Muscle layer of duodenum (tissue), 2 donors: Measurements from ENCODE around the gene MYO7A.

Source experiments
- H3K27ac ChIP-seq: one replicate; pipeline ENCODE4 v1.7.0; 2013; ENCODE audit warnings: mild to moderate bottlenecking, low read length
- H3K27me3 ChIP-seq: one replicate; pipeline ENCODE4 v1.7.0; 2013; ENCODE audit warnings: low read depth, mild to moderate bottlenecking, control low read depth, low read length
- H3K36me3 ChIP-seq, 2 donors: one replicate each; pipeline ENCODE4 v1.7.0; 2013; ENCODE audit warnings: low read length in 2 of 2, control low read depth in 1 of 2, mild to moderate bottlenecking in 1 of 2; ENCODE audit not compliant: insufficient read depth in 2 of 2, control insufficient read depth in 1 of 2
- H3K4me1 ChIP-seq, 2 donors: one replicate each; pipeline ENCODE4 v1.7.0; 2013; ENCODE audit warnings: low read length in 2 of 2, mild to moderate bottlenecking in 2 of 2, control low read depth in 1 of 2, moderate library complexity in 1 of 2; ENCODE audit not compliant: insufficient read depth in 2 of 2, control insufficient read depth in 1 of 2
- H3K4me3 ChIP-seq, 2 donors: one replicate each; pipeline ENCODE4 v1.7.0; 2013; ENCODE audit warnings: low read length in 2 of 2, low read depth in 1 of 2, mild to moderate bottlenecking in 1 of 2
- H3K9me3 ChIP-seq, 2 donors: one replicate each; pipeline ENCODE4 v1.7.0; 2013; ENCODE audit warnings: low read length in 2 of 2, control low read depth in 1 of 2, mild to moderate bottlenecking in 1 of 2; ENCODE audit not compliant: control insufficient read depth in 1 of 2
- donor health status: healthy.

The MYO7A gene

DNA sequence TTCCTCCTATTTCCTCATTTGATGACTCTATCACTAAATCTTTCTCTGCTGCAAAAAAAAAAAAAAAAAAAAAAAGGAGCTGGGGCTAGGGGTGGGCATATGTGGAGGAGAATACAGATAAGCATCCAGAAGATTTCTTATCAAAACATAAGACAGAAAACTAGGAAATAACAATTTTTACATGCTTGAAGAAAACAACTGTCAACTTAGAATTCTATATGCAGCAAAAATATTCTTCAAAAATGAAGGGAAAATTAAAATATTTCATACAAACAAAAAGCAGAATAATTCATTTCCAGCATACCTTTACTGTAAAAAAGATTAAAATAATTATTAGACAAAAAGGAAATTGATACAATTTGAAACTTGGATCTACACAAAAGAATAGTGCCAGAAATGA is 134.8 kb downstream of the MYO7A start:
- Histone ChIP-seq H3K4me3 (no peak overlapping the region), H3K4me1 (no peaks in the 10 kb centered on the region), H3K27me3 (no peaks in the 10 kb centered on the region), H3K36me3 (no peaks in the 10 kb centered on the region), H3K9me3 (peaks cover 10 to 12% of the 10 kb centered on the region in 2 donors), H3K27ac (no peak overlapping the region)
